ENCODE measurements around the gene RRP1B.

Gene RRP1B

DNA sequence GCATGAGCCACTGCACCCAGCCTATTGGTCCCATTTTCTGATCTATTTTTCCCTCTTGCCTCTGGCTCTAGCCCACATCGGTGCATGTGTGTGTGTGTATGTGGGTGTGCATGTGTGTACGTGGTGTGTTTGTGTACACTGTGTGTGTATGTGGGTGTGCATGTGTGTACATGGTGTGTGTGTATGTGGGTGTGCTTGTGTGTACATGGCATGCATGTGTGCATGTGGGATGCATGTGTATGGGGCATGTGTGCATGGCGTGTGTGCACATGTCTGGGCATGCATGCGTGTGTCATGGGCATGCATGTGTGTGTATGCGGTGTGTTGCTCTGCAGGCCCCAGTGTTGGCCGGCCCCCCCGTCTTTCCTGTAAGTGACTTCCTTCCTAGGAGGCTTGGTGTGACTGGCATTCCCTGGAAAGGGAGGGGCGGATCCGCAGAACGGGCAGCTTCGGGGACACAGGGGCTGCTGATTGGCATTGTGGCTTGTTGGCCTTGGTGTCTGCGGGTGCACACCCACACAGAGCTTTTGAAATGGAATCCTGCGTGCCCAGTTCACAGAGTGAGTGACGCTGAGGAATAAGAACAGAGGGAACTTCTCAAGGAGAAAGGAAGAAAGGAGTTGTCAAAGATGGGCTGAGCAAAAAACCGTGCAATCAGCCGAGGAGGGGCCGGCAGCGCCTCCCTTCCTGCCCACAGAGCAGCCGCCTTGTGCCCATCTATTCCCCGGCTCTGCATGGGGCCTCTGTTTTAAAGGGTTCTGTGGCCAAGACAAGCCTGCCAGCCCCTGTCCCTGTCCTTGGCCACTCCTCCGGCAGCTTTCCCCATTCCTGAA, 67.5 kb downstream of the RRP1B start:
- DNase-seq (ENCODE audit: low spot score), result no peak

- DNase-seq (ENCODE audit: low spot score), result no peak
Observed at GRCh38 chr21:43727519-43728153, 68.3 kb downstream of the RRP1B start.

DNA sequence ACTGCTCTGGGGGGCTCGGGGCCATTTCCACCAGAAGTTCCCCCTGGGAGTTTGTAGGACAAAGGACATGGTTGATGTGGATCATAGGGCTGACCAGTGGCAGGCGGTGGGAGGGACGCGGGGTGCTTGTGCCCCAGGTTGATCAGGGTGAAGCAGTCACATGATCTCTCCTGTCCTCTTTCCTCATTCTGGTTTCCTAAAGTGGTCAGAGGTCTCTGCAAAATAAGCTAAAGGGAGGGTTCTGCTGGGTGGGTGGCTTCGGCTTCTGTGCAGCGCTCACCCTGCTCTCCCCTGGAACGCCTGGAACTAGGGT, 68.8 kb downstream of the RRP1B start:
- DNase-seq (ENCODE audit: low spot score), result no peak

- no peak for DNase-seq (ENCODE audit: low spot score)
Observed at GRCh38 chr21:43728467-43729390, 69.4 kb downstream of the RRP1B start.

GRCh38 chr21:43731476-43731875, 72.1 kb downstream of the RRP1B start:
- DNase-seq (ENCODE audit: low spot score), result no peak

- DNase-seq (ENCODE audit: low spot score), result no peak
Observed at GRCh38 chr21:43731891-43732711, 72.7 kb downstream of the RRP1B start.

DNA sequence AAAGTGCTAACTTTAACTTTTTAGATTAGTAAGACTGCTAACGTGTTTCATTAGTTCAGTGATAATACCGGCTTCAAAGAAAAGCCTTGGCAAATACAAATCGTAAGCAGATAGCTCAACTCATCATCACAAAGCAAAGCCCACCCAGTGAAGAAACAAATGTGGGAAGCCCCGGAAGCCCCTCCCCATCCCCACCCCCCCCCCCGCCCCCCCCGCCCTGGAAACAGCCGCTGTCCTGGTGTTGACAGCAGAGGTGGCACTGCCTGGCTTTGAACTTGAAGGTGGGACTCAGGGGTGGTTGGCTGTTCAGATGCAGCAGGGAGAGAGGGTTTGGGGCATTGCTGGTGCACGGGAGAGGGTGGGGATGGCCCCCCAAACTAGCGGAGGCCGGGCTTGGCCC, 73.7 kb downstream of the RRP1B start:
- DNase-seq (ENCODE audit: low spot score), result no peak

GRCh38 chr21:43733529-43734071, 74.2 kb downstream of the RRP1B start:
- no peak for DNase-seq (ENCODE audit: low spot score)

DNA sequence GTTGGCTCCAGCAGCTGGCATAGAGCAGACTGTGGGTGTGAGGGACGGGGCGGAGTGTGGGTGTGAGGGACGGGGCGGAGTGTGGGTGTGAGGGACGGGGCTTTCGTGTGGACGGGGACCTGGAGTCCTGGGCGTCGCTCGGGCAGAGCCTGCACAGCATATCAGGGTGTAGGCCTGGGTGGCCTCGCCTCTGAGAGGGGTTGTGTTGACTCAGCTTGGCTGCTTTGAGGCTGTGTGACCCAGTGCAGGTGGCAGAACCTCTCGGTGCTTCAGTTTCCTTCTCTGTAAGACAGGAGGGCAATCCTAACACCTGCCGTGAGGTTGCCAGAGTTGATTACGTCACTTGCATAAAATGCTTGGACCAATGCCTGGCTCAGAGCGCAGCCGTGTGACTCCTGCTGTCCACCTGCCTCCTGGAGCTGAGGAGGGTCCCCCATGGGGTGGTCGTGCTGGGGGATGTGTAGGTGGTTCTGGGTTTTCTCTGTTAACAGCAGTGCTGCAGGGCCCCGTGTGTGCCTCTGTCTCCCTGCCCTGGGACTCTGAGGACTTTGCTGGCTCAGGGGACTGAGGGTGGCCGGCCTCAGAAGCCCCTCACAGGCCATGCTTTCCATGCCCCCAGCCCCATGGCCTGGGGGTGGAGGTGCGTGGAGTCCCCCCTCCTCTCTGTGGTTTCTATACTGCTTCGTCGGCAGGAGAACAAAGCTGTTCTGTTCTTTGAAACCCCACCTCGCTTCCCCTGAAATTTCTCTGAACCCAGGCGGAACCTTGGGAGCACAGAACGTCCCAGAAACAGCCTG, 75.0 kb downstream of the RRP1B start:
- DNase-seq (ENCODE audit: low spot score), result no peak

- DNase-seq (ENCODE audit: low spot score), result no peak
Observed at GRCh38 chr21:43734928-43735229, 75.5 kb downstream of the RRP1B start.

- no peak for DNase-seq (ENCODE audit: low spot score)
Observed at GRCh38 chr21:43735236-43736091, 76.1 kb downstream of the RRP1B start.

DNA sequence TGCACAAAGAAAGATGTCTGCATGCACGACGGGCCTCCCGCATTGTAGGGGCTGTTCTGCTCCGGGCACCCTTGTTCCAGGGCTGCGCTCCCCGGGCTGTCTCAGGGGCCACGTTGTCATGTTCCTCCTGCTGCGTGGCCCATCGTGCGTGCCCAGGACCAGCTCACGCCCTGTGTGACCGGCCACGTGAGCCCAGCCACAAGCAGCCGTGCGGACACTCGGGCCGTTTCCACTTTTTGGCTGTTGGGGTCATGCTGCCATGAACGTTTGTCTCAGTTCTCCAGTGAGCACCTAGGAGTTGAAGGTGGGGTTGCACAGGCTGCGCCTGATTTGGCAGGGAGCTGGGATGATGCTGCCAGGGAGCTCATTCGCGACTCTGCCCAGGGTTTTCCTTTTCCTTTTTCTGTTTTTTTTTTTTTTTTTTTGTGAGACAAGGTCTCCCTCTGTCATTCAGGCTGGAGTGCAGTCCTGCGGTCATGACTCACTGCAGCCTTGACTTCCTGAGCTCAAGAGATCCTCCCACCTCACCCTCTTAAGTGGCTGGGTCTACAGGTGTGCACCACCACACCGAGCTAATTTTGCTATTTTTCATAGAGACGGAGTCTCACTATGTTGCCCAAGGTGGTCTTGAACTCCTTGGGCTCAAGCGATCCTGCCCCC, 77.0 kb downstream of the RRP1B start:
- DNase-seq (ENCODE audit: low spot score), result no peak

DNA sequence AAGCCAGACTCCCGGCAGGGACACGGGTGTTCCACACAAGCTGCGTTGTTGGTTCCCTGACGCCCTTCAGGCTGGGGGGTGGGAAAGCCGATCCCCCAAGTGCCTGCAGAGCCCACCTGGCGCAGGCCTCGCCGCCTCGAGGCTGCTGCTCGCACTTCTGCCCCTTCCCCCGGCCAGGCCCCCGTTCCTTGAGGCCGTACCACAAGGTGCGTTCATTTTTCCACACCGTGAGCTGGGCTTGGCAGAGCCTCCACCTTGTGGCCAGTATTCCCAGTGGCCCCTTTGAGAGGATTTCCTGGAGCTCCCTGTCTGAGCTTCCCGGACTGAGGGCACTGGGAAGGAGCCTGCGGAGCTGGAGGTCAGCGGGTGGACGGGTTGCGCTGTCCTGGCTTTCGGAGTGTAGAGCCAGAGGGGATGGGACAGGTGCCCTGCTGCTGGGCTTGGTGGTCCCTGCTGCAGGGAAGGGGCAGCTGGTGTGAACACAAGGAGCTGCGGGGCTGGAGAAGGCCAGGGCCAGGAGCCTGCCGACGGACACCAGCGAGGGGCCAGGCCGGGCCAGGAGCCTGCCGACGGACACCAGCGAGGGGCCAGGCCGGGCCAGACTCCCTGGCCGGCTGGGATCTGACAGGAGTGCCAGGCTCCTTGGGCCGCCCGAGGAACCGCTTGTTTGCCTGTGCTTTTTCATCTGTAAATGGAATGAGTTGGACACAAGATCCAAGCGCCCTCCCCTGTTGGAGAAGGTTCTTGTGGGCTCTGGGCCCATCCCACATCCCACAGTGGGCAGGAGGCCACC, 78.0 kb downstream of the RRP1B start:
- no peak for DNase-seq (ENCODE audit: low spot score)

- DNase-seq (ENCODE audit: low spot score), result no peak
Observed at GRCh38 chr21:43739621-43740435, 80.5 kb downstream of the RRP1B start.

DNA sequence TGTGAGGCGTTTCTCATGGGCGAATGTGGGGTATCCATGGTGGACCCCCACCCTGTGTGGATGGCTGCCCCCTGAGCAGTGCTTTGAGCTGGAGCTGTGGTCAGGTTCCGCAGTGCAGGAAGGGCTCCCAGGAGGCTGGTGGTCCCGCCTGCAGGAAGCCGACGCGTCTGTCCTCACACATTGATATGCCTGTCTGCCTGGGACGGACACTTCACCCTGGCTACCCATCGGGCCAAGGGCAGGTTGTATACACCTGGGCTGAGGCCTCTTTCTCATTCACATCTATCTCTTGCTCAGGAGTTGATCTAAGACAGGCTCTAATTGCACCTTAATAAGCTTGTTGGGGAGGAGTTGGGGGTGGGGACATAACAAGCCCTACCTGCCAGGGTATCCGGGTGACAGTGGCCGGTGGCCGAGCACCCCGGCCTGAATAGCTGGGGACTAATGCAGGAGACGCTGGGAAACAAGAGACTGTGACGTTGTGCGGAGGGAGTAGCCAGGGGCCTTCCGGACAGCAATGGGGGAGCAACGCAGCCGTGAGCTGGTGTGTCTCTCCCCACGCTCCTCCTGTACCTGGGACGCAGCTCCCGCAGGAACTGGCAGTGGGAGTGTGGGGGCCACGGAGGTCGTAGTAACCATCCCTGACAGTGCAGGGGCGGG, 81.3 kb downstream of the RRP1B start:
- DNase-seq (ENCODE audit: low spot score), result no peak

DNA sequence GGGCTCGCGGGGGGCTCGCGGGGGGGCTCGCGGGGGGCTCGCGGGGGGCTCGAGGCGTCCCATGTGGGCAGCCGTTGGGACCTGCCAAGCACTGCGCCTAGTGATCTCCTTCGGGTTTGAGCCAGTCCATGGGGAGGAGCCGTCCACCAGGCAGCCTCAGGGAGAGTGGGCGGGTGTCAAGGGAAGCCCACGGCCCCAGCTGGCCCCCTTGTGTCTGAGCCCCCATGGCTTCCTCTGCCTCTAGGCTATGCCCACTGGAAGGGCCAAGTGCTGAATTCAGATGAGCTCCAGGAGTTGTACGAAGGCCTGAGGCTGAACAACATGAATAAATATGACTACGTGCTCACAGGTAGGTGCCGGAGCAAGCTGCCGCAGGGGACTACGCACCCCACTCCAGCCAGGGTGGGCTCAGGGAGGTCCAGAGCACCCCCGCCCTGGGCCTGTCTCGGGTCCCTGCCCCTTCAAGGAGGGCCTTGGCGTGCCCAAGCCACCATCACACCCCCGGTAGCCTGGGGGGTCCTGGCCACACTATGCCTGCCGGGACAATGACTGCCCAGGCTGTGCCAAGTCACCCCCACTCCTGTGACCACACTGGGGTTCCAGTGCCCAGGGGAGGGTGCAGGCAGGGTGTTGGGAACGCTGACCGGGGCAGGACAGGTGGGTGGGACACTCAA, 82.2 kb downstream of the RRP1B start:
- no peak for DNase-seq (ENCODE audit: low spot score)

GRCh38 chr21:43743947-43744346, 84.6 kb downstream of the RRP1B start:
- no peak for DNase-seq (ENCODE audit: low spot score)

All from LoVo (cell line).